MM.1S (cell line): ENCODE measurements around the gene POLR3B.

Source experiments
- CTCF ChIP-seq: fragments of 300-600 bp; sonication (generic); IDR thresholded peaks from 2 replicates; pipeline ENCODE4 v1.5.1; 2016; ENCODE audit warnings: antibody characterized with exemption, low read length, mixed read lengths
- EZH2 ChIP-seq: fragments of 300-600 bp; sonication (generic); optimal IDR thresholded peaks from 2 replicates; pipeline ENCODE3; 2017; ENCODE audit warnings: low read depth, mild to moderate bottlenecking, antibody characterized with exemption, low read length, mixed read lengths
- EZH2phosphoT487 ChIP-seq: fragments of 300-600 bp; sonication (generic); IDR thresholded peaks from 2 replicates; pipeline ENCODE4 v1.6.1; 2018; ENCODE audit warnings: antibody characterized with exemption, low read length

- TF ChIP-seq CTCF (no peak), EZH2 (no peak), EZH2phosphoT487 (no peak)
Observed at GRCh38 chr12:106386813-106387535, 29.4 kb downstream of the POLR3B start.
